Neural progenitor cell (in vitro differentiated cells): ENCODE results near the gene ADAD1. TPM values are rescaled to one million over a fixed set of nuclear protein-coding genes. Genes with fewer than 3 reads are reported as not detected.

ENCODE experiments used
- DNase-seq: peaks from one replicate; pipeline ENCODE4 v3.0.0-alpha.2; 2016; ENCODE audit warnings: low spot score
- H2AFZ ChIP-seq: fragments of 200-600 bp; sonication (generic); replicated peaks from 2 replicates; pipeline ENCODE4 v1.6.1; 2016; ENCODE audit warnings: antibody characterized with exemption
- H3F3A ChIP-seq: fragments of 200-600 bp; sonication (generic); 2 replicates; pipeline ENCODE4 v1.6.1; 2016; ENCODE audit warnings: antibody characterized with exemption, low read depth
- H3K27ac ChIP-seq: fragments of 200-600 bp; sonication (generic); 2 replicates; pipeline ENCODE4 v1.5.1; 2016; ENCODE audit warnings: mild to moderate bottlenecking
- H3K27me3 ChIP-seq: fragments of 200-600 bp; sonication (generic); 2 replicates; pipeline ENCODE4 v1.6.1; 2016; ENCODE audit warnings: mild to moderate bottlenecking, moderate library complexity
- H3K36me3 ChIP-seq: fragments of 200-600 bp; sonication (generic); 2 replicates; pipeline ENCODE4 v1.5.1; 2016
- H3K4me1 ChIP-seq: fragments of 200-600 bp; sonication (generic); 2 replicates; pipeline ENCODE4 v1.6.1; 2016; ENCODE audit warnings: mixed run types
- H3K4me2 ChIP-seq: fragments of 200-600 bp; sonication (generic); 2 replicates; pipeline ENCODE4 v1.6.1; 2016
- H3K4me3 ChIP-seq: fragments of 200-600 bp; sonication (generic); 2 replicates; pipeline ENCODE4 v1.5.1; 2016
- H3K79me2 ChIP-seq: fragments of 200-600 bp; sonication (generic); 2 replicates; pipeline ENCODE4 v1.6.1; 2016; ENCODE audit warnings: low read depth
- H3K9ac ChIP-seq: fragments of 200-600 bp; sonication (generic); 2 replicates; pipeline ENCODE4 v1.6.1; 2016
- H3K9me3 ChIP-seq: fragments of 200-600 bp; sonication (generic); 2 replicates; pipeline ENCODE4 v1.5.1; 2016; ENCODE audit warnings: low read depth
- H4K20me1 ChIP-seq: fragments of 200-600 bp; sonication (generic); 2 replicates; pipeline ENCODE4 v1.6.1; 2016; ENCODE audit warnings: low read depth
- H3K27ac Mint-ChIP-seq: 3 replicates; pipeline ENCODE4 v1.8.0; 2021; ENCODE audit warnings: mixed read lengths
- H3K27me3 Mint-ChIP-seq: 2 replicates; pipeline ENCODE4 v1.8.0; 2022; ENCODE audit warnings: low read depth, mild to moderate bottlenecking, inconsistent platforms, moderate library complexity, mixed read lengths; ENCODE audit not compliant: insufficient read depth
- H3K36me3 Mint-ChIP-seq: 3 replicates; pipeline ENCODE4 v1.8.0; 2021; ENCODE audit warnings: mixed read lengths
- H3K4me1 Mint-ChIP-seq: 3 replicates; pipeline ENCODE4 v1.8.0; 2021; ENCODE audit warnings: mixed read lengths
- H3K4me3 Mint-ChIP-seq: 3 replicates; pipeline ENCODE4 v1.8.0; 2021; ENCODE audit warnings: mild to moderate bottlenecking, moderate library complexity, mixed read lengths
- H3K9me3 Mint-ChIP-seq: 3 replicates; pipeline ENCODE4 v1.8.0; 2020; ENCODE audit warnings: mixed read lengths
- CTCF ChIP-seq: fragments of 200-600 bp; sonication (generic); IDR thresholded peaks from 2 replicates; pipeline ENCODE4 v1.5.1; 2017; ENCODE audit warnings: antibody characterized with exemption, mild to moderate bottlenecking
- EZH2 ChIP-seq: fragments of 200-600 bp; sonication (generic); IDR thresholded peaks from 2 replicates; pipeline ENCODE4 v1.6.1; 2017; ENCODE audit warnings: antibody characterized with exemption, mild to moderate bottlenecking, moderate library complexity
- EZH2phosphoT487 ChIP-seq: fragments of 200-600 bp; sonication (generic); IDR thresholded peaks from 2 replicates; pipeline ENCODE4 v1.6.1; 2017; ENCODE audit warnings: antibody characterized with exemption
- total RNA-seq: library from RNA; depleted of rRNA; stranded (reverse); fragments of >200 nt; gene quantifications from 2 replicates; pipeline ENCODE4 v1.2.3, GENCODE V29; 2015; ENCODE audit warnings: low replicate concordance

The ADAD1 gene
- total RNA-seq, 1 donor from 2014 or later, result not detected

- no peaks in the 10 kb centered on the region for H3K4me1 Mint-ChIP-seq
- H3K27me3 Mint-ChIP-seq, result no peaks in the 10 kb centered on the region
- H3K4me3 Mint-ChIP-seq, result no peak overlapping the region
- no peak overlapping the region for H3K4me2 ChIP-seq
- no peak overlapping the region for H3K4me3 ChIP-seq
- no peaks in the 10 kb centered on the region for H3F3A ChIP-seq
- no peak overlapping the region for H3K9ac ChIP-seq
- H3K36me3 ChIP-seq, result peaks cover 17% of the 10 kb centered on the region
- no peak for DNase-seq
- H3K79me2 ChIP-seq, result no peaks in the 10 kb centered on the region
- no peak overlapping the region for H2AFZ ChIP-seq
- H3K9me3 ChIP-seq, result no peaks in the 10 kb centered on the region
- no peaks in the 10 kb centered on the region for H3K27me3 ChIP-seq
- no peak overlapping the region for H3K27ac ChIP-seq
- no peaks in the 10 kb centered on the region for H4K20me1 ChIP-seq
- H3K9me3 Mint-ChIP-seq, result no peaks in the 10 kb centered on the region
- H3K4me1 ChIP-seq, result no peaks in the 10 kb centered on the region
- H3K27ac Mint-ChIP-seq, result no peak overlapping the region
- no peak for TF ChIP-seq EZH2phosphoT487
- no peak for TF ChIP-seq EZH2
- no peak for TF ChIP-seq CTCF
- H3K36me3 Mint-ChIP-seq, result peaks cover 17% of the 10 kb centered on the region
Observed at GRCh38 chr4:122334828-122335227, 44.0 kb upstream of the ADAD1 start.

GRCh38 chr4:122341886-122342285 is 36.9 kb upstream of the ADAD1 start:
- no peak overlapping the region for H3K9ac ChIP-seq
- no peak overlapping the region for H3K27ac ChIP-seq
- H3K27me3 Mint-ChIP-seq, result no peaks in the 10 kb centered on the region
- H3K27me3 ChIP-seq, result no peaks in the 10 kb centered on the region
- no peaks in the 10 kb centered on the region for H3F3A ChIP-seq
- H3K36me3 Mint-ChIP-seq, result peaks cover 7% of the 10 kb centered on the region
- no peak overlapping the region for H3K4me3 Mint-ChIP-seq
- H3K79me2 ChIP-seq, result no peaks in the 10 kb centered on the region
- H3K4me1 ChIP-seq, result no peaks in the 10 kb centered on the region
- H3K36me3 ChIP-seq, result peaks cover 3% of the 10 kb centered on the region
- H3K4me3 ChIP-seq, result no peak overlapping the region
- no peak overlapping the region for H2AFZ ChIP-seq
- H3K4me2 ChIP-seq, result no peak overlapping the region
- no peak for TF ChIP-seq CTCF
- no peak for TF ChIP-seq EZH2
- no peak for TF ChIP-seq EZH2phosphoT487
- no peaks in the 10 kb centered on the region for H3K4me1 Mint-ChIP-seq
- no peak overlapping the region for H3K27ac Mint-ChIP-seq
- H3K9me3 ChIP-seq, result no peaks in the 10 kb centered on the region
- no peak for DNase-seq
- no peaks in the 10 kb centered on the region for H4K20me1 ChIP-seq
- H3K9me3 Mint-ChIP-seq, result no peaks in the 10 kb centered on the region

GRCh38 chr4:122346036-122346435 is 32.8 kb upstream of the ADAD1 start:
- Mint-ChIP-seq H3K27me3 (no peaks in the 10 kb centered on the region), H3K9me3 (no peaks in the 10 kb centered on the region)
- no peak overlapping the region for H3K4me2 ChIP-seq

More at GRCh38 chr4:122346036-122346435, 32.8 kb upstream of the ADAD1 start:
- H3K36me3 ChIP-seq, result peaks cover 11% of the 10 kb centered on the region
- H3K4me3 ChIP-seq, result no peak overlapping the region
- no peak for DNase-seq
- H3K4me1 ChIP-seq, result no peaks in the 10 kb centered on the region
- H3K9ac ChIP-seq, result no peak overlapping the region
- no peaks in the 10 kb centered on the region for H3K9me3 ChIP-seq
- H2AFZ ChIP-seq, result no peak overlapping the region
- H4K20me1 ChIP-seq, result no peaks in the 10 kb centered on the region
- H3F3A ChIP-seq, result no peaks in the 10 kb centered on the region
- Mint-ChIP-seq H3K27ac (no peak overlapping the region), H3K4me3 (no peak overlapping the region), H3K36me3 (peaks cover 21% of the 10 kb centered on the region), H3K4me1 (no peaks in the 10 kb centered on the region)
- no peaks in the 10 kb centered on the region for H3K79me2 ChIP-seq
- H3K27ac ChIP-seq, result no peak overlapping the region
- no peaks in the 10 kb centered on the region for H3K27me3 ChIP-seq
- TF ChIP-seq EZH2phosphoT487 (no peak), CTCF (no peak), EZH2 (no peak)
